Hindlimb muscle (tissue), 1 donor: ENCODE measurements around the gene MS4A10. TPM values are rescaled to one million over a fixed set of nuclear protein-coding genes. Genes with fewer than 3 reads are reported as not detected.
"Not testable (repeated sequence)": the region's sequence is repeated elsewhere in the genome, so short reads cannot be mapped to it uniquely, and the experiment has no call there.

Experiments used
- DNase-seq: peaks from one replicate; pipeline ENCODE4 v3.0.0-alpha.2; 2013
- polyA plus RNA-seq: library from polyadenylated mRNA; unstranded; fragments of 120-200 nt; gene quantifications from one replicate; pipeline ENCODE4 v1.2.1, GENCODE V29; 2013; ENCODE audit not compliant: insufficient read length

MS4A10 gene
- polyA plus RNA-seq, 1 donor = not detected

DNA sequence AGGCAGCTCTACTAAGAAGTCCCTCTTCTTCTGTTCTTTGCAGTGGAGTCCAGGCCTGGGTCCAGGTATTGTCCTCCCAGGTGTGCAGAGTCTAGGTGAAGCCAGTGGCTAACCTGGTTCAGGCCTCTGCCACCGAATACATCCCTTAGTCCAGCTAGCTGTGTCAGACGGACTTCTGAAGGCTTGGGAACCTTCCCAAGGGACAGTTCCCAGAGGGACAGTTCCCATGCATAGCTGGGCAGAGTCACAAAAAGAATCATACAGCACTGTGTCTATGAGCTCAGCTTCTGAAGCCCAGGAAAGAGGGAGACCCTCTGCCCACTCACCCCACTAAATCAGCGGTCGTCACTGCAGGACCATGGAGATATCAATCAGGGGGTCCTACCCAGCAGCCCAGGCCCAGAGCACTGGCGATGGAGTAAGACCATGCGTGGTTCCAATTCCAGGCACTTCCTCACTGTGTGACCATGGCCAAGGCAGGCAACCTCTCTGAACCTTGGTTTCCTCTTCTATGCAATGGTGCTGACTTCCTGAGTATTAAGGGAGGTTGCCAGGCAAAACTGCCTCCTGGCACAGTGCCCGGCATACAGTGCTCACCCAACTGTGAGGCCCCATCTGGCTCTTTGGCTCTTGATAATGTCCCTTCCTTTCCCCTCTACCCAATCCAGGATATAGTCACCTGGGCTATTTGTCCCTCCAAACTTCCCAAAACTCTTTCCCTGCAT, 3.4 kb downstream of the MS4A10 start:
- DNase-seq = no peak

DNA sequence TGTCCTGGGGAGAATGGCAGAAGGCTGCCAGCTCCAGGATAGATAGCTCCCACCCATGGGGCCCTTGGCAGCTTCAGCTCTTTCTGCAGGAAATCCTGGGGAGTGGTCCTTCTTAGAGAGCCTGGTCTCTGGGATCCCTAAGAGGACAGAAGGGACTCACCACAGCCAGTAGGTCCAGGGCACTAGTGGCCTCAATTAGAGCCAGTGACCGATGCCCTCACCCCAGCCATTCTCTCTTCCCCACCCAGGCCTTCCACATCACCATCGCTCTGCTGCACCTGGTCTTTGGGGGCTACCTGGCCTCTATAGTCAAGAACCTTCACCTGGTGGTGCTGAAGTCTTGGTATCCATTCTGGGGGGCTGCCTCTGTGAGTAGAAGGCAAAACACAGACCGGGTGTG, 5.6 kb downstream of the MS4A10 start:
- DNase-seq = no peak

DNA sequence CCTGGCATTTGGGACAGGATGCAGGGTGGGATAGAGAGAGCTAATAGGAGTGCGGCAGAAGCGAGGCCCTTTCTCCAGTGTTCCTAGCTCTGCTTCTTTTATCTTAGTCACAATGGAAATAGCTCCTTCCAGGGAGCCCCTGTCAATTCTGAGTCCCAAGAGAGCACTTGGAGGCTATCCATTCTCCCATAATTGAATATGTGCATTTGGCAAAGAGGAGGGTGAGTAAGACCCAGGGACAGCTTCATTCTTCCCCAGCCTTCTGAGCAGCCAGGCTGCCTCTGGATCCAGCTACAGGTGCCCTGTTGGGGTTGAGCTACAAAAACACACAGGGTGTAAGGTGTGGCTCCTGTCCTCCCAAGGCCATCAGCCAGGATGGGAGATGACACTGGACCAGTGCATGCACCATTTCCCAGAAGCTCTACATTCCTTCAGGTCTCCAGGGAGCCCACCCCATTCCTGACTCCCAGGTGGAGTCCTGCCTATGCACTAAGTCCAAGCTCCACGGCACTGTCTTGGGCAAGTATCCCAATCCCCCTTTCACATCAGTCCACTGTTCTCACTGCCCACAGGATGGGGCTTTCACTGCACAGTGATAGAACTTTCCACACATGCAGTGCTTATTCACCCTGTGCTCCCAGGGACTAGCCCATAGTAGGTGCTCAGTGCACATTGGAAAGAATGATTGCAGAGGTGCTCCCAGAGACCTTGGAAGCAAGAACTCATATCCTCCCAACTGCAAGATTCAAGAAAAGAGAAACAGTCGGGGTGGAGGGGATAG, 6.2 kb downstream of the MS4A10 start:
- DNase-seq = no peak

DNA sequence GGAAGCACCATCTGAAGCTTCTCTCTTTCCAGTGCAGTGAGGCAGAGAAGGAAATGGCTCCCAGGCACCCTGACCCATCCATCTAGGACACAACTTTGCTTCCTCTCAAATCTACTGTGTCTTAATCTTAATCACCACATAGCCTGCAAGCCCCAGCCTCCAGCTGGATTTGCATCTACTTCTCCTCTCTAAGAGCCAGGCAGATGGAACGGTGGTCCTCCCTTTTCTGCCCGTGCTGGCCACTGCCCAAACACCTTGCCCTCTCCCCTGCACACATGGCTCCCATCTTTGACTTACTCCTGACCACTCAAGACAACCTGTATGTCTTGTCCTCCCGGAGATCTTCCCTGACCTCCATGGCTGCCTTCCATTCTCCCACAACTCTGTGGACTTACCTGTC, 7.4 kb downstream of the MS4A10 start:
- no peak for DNase-seq

DNA sequence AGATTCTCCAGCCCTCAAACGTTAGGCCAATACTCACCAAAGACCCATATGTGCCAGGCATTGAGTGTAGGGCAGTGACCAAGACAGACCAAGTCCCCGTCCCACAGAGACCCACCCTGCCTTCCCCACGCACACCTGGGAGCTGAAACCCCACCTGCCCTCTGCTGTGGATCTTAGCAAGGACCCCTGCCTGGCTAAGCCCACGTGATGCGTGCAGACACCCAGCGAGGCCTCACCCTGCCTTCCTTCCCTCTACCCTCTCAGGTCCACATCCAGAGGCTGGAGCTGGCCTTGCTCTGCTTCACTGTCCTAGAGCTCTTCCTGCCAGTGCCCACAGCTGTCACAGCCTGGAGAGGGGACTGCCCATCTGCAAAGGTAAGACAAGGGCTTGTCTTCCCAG, 10.2 kb downstream of the MS4A10 start:
- no peak for DNase-seq

DNA sequence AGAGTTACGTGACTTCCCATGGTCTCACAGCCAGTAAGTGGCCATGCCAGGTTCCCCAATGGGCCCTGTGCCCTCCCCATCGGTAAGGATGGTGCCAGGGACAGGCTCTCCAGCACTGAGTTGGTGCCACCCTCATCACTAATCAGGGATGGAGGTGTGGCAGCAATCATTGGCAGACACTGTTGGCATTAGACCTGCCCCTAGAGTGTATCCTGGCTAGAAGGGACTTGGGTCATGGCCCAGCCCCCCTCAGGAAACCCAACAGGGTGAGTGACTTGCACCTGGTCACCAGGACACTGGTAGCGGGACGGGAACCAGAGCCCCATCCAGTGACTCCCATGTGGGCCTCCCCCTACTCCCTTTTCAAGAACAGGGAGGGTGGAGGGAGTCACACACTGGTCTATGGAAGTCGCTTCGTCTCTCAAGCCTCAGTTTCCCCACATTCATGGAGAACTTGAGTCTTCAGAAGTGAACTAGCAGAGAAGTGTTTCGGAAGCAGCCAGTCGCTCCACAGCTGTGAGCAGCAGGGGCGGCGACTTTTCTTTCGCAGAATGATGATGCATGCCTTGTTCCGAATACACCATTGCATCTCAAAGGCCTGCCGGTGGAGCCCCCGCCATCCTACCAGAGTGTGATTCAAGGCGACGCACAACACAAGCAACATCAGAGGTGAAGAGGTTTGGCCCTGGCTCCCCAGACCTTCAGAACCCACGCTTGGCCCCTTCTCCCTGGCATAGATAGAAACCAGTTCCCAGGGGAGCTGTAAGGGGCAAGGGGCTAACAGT, 12.9 kb downstream of the MS4A10 start:
- no peak for DNase-seq

DNA sequence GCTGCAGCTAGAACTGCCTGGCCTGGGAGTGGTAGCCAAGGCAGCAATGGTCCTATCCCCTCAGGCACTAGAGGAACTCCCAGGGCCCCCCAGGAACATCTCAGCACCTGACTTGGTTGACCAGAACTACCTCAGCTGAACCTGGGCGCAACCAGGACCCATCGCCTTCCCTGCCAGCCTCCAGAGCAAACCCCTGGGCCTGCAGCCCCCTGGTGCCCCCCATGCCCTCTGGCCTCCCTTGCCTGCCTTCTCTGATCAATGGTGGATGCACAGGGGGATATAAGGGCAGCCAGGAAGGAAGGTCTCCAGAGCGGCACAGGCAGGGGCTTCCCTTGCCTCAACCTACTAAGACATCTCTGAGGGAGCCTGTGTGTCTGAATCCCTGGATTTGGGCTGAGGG, 13.5 kb downstream of the MS4A10 start:
- no peak for DNase-seq

DNA sequence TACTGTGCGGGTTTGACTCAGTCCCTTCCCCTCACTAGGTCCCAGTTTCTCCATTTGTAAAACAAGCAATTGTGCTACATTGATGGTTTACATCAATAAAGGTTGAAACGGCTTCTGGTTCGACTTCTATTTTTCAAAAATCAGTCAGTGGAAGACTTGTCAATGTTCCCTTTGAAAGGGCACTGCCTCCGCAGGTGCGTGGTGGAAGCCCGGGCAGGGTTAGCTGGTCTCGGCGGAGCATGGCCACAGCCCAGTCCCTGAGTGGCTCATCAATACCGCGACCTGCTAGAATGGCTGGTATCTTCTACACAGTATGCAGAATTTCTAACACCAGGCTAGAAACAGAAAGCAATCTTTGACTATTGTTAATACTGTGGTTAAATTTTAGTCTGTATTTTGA, 16.1 kb downstream of the MS4A10 start:
- no peak for DNase-seq

DNA sequence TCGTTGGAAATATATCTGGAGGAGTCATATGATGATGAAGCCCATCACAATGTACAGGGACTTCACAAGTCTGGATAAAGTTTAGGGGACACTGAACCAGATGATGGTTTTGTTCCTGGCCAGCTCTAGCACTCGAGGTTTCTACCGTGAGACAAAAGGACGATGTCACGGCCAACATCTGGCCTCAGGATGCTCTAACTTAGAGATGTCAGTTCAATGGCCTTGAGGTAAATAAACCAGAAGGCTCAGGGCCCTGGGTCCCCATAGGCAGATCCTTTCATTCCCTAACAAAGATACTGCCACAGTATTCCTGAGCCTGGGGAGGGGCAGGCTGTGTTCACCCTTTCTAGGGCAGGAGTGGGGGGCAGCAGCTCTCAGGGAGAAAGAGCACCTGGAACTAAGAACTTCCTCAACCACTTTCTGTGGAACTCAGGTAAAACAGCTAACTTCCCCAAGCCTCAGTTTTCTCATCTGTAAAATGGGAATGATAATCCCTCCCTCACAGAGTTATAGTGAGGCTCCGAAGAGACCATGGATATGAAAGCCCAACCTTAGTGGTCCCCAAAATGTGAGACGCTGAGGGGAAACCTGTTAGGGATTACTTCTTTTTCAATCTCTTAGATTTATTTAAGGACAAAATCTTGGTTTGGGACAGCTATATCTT, 18.3 kb downstream of the MS4A10 start:
- no peak for DNase-seq

DNA sequence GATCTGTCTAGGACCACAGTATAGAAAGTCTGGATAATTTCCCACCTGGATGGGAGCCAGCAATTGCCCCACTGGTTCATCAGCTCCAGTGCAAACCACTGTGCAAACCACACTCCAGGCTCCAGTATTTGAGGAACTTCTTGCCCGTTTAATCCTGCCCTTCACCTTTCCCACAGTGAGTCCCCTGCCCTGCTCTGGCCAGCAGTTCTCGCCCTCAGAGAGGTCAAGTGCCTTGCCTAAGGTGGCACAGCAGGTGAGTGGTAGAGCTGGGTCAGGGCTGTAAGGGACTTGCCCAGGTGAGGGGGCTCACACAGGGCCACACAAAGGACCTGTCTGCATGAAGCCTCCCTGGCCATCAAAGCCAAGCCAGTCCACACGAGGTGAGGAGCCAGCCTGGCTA, 24.1 kb downstream of the MS4A10 start:
- no peak for DNase-seq

DNA sequence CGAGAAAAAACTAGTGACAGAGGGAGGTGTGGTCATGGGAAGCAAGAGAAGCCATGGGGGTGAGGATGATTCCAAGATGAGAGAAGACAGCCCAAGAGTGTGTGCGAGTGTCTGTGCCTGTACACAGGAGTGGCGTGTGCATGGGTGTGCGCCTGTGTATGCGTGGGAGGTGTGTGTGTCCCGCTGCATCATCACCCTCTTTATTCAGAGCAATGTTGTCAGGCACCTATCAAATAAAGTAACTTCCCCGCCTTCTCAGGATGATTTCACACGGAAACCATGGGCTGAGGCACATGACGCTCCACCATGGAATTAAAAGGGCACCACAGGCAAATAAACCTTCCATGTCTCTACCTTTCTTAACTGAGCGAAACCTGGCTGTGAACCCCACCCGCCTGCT, 24.6 kb downstream of the MS4A10 start:
- no peak for DNase-seq

DNA sequence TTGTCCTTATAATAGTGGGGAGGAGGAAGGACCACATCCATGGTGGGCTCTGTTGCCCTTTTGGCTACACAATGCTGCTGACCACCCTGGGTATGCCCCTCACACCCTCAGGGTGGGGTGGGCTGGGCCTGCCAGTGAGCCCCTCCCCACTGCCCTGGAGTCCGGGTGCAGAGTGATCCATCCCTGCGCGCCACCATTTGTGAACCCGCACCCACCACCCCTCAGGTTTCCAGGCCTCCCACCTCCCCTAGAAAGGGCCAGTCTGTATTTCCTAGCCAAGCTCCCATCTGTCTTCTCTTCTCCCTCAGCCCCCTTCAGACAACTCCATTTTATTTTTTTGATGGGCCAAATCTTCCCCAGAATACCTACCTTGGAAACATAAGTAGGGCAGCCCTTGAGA, 25.0 kb downstream of the MS4A10 start:
- DNase-seq = no peak

DNA sequence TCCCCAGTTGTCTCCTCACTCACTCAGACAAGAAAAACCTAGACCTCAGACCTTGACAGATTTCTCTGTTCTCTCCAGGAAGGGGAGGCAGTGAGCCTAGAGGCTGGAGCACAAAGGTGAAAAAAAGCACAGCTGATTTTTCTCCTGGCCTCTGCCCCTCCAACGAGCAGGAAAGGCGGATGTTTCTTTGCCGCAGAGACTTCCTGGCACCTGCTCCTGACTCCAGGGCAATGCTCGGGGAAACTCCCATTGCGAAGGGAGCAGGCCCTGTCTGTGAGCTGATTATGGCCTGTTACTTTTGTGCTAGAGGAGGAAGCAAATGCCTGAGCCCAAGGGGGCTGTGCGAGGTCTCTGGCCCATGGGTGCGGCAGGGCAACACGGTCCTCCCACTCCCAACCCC, 25.4 kb downstream of the MS4A10 start:
- DNase-seq = no peak

DNA sequence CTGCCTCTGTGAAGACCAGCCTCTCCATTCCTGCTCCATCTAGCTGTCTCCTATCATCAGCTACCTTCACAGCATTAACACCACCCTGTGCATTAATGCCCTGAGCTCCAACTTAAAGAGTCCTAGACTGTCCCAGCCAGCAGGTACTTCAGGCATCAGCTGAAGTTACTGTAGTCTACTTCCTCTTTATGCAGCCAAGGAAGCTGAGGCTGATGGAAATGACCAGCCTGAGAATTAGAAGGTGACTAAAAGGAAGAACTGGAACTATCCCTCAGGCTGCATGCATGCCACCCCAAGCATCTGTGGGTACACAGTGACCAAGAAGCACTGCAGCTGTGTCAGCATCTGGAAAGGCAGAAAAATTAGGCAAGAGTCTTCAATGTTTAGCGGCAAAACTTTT, 28.2 kb downstream of the MS4A10 start:
- DNase-seq = no peak

DNA sequence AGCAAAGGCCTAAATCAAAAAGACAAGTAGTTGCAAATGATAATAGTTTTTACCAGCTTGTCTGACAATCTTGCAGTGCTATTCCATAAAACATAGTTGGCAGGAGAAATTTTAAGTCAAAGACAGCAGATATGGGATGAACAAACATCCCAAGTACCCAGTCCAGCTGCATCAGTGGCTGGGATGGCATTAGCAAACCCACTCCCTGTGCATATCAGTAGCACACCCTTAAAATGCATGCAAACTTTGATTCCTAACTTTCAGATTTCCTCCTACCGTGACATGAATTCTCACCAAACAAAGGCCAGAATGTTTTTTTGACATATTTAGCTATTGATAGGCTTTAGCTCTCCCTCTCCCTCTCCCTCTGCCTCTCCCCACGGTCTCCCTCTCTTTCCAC, 29.0 kb downstream of the MS4A10 start:
- no peak for DNase-seq

DNA sequence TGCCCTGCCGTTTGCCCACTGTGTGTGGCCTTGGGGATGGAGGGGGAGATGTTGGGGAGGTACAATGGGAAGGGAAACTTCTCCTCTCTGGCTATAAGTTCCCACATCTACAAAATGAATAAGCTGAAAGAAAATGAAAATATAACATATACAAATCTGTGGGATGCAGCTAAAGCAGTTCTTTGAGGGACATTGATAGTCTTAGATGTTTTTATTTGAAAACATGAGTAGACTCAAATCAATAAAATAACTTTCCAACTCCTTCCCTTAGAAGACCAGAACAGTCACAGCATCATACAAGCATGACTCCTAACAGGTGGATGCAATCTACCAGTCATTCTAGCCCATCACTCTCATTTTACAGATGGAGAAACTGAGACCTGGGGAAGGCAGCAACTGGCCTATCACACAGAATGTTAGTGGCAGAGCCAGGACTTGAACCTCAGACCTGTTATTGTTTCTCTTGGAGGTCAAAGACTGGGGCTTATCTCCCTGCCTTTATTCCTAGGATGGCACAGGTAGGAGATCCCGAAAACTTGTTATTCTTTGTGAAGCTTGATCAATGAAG, 31.5 kb downstream of the MS4A10 start:
- no peak for DNase-seq

DNA sequence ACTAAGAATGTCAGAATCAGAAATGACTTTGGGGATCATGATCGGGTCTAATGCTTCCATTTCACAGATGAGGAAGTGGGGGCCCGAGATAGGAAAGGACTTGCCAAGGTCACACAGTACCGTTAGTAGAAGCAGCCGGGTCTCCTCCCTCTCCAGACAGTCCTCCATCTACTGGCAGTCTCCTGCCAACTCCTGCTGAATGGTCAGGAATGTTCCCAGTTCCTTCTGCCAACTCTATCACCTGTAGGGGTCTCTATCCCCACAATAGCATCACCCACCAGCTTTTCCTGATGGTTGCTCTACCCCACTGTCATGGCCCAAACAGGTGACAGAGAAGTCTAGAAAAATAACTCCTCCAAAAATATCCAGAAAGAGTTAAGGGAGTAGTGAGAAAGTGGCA, 32.9 kb downstream of the MS4A10 start:
- DNase-seq = no peak

DNA sequence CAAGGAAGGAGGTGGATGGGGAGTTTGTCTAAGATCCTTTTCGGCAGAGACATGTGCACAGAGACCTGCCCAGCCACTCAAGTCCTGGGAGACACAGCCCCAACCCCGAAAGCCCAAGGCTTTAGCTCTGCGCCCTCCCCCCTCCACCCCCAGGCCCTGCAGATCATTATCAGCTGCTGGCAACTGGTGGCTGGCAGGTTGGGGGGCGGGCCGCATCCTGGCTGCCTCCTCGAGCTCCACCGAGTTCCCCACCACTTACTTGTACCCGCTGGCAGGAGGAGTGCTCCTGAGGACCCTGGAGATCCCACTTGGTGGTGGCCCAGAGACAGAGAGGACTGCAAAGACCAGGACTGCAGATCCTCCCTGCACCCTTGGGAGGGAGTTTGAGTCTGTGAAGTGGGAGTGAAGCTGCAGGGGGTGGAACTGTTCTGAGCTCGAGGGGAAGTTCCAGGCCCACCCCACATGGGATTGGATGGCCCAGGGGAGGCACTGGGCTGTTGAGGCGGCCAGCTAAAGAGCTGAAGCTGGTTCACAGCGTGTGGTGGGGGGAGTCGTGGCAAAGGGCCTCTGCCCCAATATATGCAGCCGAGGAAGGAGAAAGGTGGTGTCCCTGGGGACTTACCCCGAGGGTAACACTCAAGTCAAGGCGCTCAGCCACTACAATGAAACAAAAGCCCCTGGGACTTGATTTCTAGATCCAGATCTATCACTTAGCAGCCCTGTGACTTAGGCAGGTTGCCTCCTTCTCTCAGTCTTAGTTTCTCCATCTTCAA, 36.9 kb downstream of the MS4A10 start:
- DNase-seq = no peak

DNA sequence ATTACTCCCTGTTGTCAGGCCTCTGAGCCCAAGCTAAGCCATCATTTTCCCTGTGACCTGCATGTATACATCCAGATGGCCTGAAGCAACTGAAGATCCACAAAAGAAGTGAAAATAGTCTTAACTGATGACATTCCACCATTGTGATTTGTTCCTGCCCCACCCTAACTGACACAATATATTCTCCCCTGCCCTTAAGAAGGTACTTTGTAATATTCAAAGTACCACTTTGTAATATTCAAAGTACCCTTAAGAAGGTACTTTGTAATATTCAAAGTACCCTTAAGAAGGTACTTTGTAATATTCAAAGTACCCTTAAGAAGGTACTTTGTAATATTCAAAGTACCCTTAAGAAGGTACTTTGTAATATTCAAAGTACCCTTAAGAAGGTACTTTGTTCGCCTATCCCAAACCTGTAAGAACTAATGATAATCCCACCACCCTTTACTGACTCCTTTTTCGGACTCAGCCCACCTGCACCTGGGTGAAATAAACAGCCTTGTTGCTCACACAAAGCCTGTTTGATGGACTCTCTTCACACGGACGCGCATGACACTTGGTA, 38.7 kb downstream of the MS4A10 start:
- not testable (repeated sequence) for DNase-seq

DNA sequence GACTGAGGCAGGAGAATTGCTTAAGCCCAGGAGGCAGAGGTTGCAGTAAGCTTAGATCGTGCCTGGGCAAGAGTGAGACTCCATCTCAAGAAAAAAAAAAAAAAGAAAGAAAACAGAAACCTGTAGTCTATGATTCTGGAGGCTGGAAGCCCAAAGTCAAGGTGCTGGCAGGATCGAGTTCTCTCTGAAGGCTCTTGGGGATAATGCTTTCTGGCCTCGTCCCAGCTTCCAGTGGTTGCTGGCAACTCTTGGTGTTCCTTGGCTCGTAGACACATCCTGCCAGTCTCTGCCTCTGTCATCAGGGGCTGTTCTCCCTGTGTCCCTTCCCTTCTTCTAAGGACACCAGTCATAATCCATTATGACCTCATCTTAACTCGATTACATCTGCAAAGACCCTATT, 40.0 kb downstream of the MS4A10 start:
- no peak for DNase-seq

DNA sequence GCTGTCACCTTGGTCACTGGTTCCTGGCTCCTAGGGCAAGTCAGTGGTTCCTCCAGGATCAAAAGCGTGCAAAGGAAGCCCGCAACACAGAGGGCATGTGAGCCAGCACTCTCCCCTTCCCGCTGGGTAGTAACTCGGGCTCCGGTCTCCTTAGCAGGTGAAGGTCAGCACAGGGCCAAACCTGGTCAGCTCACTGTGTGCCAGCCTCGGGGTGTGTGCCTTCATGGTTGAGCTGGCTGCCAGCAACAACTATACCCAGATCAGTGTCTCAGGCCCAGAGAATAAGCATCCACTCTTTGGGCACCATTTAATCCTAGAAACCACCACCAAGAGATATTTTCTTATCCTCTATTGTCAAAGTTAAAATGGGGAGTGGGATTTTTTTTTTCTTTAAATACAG, 40.7 kb downstream of the MS4A10 start:
- no peak for DNase-seq
